Measurements from ENCODE around the gene SLBP.

The SLBP gene

DNA sequence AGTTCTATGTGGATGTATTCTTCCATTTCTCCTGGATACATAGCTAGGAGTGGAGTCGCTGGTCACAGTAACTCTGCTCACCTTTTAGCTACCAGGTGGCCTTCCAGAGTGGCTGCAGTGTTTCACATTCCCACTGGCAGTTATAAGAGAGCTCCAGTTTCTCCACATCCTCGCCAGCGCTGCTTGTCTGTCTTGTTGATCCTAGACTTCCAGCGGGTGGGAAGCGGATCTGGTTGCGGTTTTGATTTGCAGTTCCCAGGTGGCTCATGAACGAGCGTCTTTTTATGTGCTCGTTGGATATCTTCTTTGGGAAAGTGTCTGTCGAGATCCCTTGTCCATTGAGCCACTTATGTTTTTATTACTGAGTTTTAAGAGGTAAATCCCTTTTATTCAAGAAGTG, 20.8 kb upstream of the SLBP start:
- H3K27me3 ChIP-seq (ENCODE audit: control insufficient read depth, insufficient read depth, low read length), result no peaks in the 10 kb centered on the region
- no peak overlapping the region for H3K4me3 ChIP-seq (ENCODE audit: low read length)
- H3K4me1 ChIP-seq (ENCODE audit: control insufficient read depth, insufficient read depth, low read length), result peaks cover 13% of the 10 kb centered on the region
- no peaks in the 10 kb centered on the region for H3K9me3 ChIP-seq (ENCODE audit: control insufficient read depth, low read length)
- H3K36me3 ChIP-seq (ENCODE audit: control insufficient read depth, insufficient read depth, low read length), result peaks cover 17% of the 10 kb centered on the region
- no peak overlapping the region for H3K9ac ChIP-seq (ENCODE audit: low read length)

DNA sequence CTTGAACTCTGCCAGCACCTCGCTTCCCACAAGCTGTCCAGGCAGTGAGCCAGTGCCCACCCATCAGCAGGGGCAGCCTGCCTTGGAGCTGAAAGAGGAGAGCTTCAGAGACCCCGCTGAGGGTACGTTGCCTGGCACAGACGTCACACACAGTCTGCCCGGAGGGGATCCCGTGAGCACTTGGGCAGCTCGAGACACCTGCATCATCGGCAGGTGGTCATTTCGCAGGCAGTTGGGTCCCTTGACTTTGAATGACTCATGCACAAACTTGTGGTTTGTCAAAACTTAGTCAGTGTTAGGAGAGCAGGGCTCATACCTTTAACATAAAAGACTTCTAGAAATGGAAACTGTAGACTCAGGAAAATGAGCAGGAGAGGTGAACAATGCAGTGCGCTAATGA, 19.1 kb upstream of the SLBP start:
- H3K36me3 ChIP-seq (ENCODE audit: control insufficient read depth, insufficient read depth, low read length), result peaks cover 7% of the 10 kb centered on the region
- H3K9me3 ChIP-seq (ENCODE audit: control insufficient read depth, low read length), result no peaks in the 10 kb centered on the region
- no peaks in the 10 kb centered on the region for H3K27me3 ChIP-seq (ENCODE audit: control insufficient read depth, insufficient read depth, low read length)
- no peak overlapping the region for H3K4me3 ChIP-seq (ENCODE audit: low read length)
- peaks cover 30% of the 10 kb centered on the region for H3K4me1 ChIP-seq (ENCODE audit: control insufficient read depth, insufficient read depth, low read length)
- H3K9ac ChIP-seq (ENCODE audit: low read length), result no peak overlapping the region

DNA sequence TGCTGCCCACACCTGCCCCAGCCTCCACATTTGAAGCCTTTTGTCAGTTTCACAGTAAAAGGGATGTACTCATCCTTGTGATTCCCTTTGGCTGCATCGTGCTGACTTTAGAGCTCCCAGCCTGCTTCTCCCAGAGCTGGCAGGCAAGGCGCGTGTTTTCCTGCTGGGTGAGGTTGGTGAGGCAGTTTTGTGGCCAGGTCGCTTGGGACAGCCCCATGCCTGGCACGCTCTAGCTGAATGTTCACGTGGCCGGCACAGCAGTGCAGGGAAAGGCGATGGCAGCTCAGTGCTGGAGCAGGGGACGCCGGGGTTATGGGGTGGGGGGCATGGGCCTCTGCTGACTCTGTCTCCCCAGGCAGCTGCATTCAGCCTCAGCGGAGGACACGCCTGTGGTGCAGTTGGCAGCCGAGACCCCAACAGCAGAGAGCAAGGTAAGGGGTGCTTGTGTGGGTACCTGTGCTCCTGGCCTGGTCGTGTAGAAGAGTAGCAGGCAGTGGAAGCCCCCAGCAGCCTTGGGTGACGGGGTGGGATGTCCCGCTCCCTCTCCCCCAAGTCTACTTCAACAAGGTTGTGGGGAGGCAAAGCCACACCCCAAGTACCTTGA, 18.5 kb upstream of the SLBP start:
- H3K27me3 ChIP-seq (ENCODE audit: control insufficient read depth, insufficient read depth, low read length), result no peaks in the 10 kb centered on the region
- H3K9me3 ChIP-seq (ENCODE audit: control insufficient read depth, low read length), result no peaks in the 10 kb centered on the region
- H3K4me3 ChIP-seq (ENCODE audit: low read length), result no peak overlapping the region
- H3K4me1 ChIP-seq (ENCODE audit: control insufficient read depth, insufficient read depth, low read length), result peaks cover 34% of the 10 kb centered on the region
- no peak overlapping the region for H3K9ac ChIP-seq (ENCODE audit: low read length)
- peaks cover 7% of the 10 kb centered on the region for H3K36me3 ChIP-seq (ENCODE audit: control insufficient read depth, insufficient read depth, low read length)

- no peak overlapping the region for H3K4me3 ChIP-seq (ENCODE audit: low read length)
- no peaks in the 10 kb centered on the region for H3K9me3 ChIP-seq (ENCODE audit: control insufficient read depth, low read length)
- peaks cover 34% of the 10 kb centered on the region for H3K4me1 ChIP-seq (ENCODE audit: control insufficient read depth, insufficient read depth, low read length)
- H3K27me3 ChIP-seq (ENCODE audit: control insufficient read depth, insufficient read depth, low read length), result no peaks in the 10 kb centered on the region
- peak overlapping the region; percentile 50 for H3K9ac ChIP-seq (ENCODE audit: low read length)
- peaks cover 7% of the 10 kb centered on the region for H3K36me3 ChIP-seq (ENCODE audit: control insufficient read depth, insufficient read depth, low read length)
Measured at GRCh38 chr4:1728061-1728980, 16.2 kb upstream of the SLBP start.

DNA sequence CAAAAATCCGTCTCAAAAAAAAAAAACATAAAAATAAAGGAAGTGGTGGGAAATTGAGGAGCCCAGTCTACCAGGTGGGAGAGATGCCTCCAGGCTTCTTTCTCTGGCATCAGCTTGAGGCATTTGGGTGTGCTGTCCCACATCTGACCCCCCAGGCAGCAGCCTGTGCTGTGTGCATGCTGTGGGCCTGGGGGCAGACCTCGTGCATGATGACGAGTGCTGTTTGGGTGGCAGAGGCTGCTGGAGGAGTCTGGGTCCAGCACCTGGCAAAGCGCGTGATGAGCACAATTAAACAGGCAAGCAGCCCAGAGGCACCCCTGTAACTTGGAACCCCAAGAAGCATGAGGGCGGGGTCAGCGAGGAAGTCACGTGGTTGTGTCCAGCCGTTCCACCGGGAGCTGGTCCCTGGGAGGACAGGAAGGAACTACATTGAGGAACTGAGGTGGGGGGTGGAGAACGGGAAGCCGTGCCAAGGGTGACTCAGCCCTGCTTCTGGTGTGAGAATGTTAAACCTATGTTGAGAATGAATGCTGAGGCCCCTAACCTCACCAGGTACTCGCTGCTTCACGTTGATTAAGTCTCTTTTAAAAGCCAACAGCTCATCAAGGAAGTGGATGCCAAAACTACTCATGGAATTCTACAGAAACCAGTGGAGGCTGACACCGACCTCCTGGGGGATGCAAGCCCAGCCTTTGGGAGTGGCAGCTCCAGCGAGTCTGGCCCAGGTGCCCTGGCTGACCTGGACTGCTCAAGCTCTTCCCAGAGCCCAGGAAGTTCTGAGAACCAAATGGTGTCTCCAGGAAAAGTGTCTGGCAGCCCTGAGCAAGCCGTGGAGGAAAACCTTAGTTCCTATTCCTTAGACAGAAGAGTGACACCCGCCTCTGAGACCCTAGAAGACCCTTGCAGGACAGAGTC, 15.3 kb upstream of the SLBP start:
- H3K27me3 ChIP-seq (ENCODE audit: control insufficient read depth, insufficient read depth, low read length), result no peaks in the 10 kb centered on the region
- H3K9ac ChIP-seq (ENCODE audit: low read length), result peak overlapping the region; percentile 50
- H3K36me3 ChIP-seq (ENCODE audit: control insufficient read depth, insufficient read depth, low read length), result no peaks in the 10 kb centered on the region
- peaks cover 41% of the 10 kb centered on the region for H3K4me1 ChIP-seq (ENCODE audit: control insufficient read depth, insufficient read depth, low read length)
- no peak overlapping the region for H3K4me3 ChIP-seq (ENCODE audit: low read length)
- H3K9me3 ChIP-seq (ENCODE audit: control insufficient read depth, low read length), result no peaks in the 10 kb centered on the region

DNA sequence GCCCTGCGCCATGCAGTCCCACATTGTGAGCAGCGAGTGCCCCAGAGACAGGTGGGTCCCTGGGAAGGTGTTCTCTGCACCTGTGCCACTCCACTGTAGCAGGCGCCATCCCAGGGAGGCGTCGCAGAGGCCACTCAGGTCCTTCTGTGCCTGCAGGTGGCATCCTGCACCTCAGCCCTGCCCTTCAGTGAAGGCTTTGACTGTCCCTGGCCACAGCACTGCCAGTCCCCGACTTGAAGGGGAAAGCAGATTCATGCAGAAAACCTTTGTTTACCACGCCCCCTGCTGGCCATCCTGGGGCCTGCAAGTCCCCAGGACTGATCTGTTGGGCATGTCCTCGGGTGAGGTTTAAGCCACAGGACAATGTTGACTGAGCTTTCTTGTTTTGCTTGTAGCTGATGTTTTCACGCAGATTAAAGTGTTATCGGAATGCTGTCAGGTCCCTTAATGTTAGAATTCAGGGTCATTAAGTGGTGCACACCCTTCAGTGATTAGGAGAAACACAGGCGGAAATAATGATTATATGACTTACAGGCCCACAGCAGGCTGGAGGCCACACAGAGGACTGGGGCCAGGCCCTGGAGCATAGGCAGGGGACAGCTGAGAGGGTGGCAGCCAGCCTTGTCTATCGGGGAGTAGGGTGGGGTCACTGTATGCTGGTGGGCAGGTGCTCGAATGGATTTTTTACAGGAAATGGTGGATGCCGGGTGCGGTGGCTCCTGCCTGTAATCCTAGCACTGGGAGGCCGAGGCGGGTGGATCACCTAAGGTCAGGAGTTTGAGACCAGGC, 14.2 kb upstream of the SLBP start:
- Histone ChIP-seq H3K36me3 (ENCODE audit: control insufficient read depth, insufficient read depth, low read length) (no peaks in the 10 kb centered on the region), H3K27me3 (ENCODE audit: control insufficient read depth, insufficient read depth, low read length) (no peaks in the 10 kb centered on the region), H3K9me3 (ENCODE audit: control insufficient read depth, low read length) (no peaks in the 10 kb centered on the region), H3K9ac (ENCODE audit: low read length) (no peak overlapping the region), H3K4me1 (ENCODE audit: control insufficient read depth, insufficient read depth, low read length) (peaks cover 47% of the 10 kb centered on the region), H3K4me3 (ENCODE audit: low read length) (no peak overlapping the region)

- Histone ChIP-seq H3K36me3 (ENCODE audit: control insufficient read depth, insufficient read depth, low read length) (no peaks in the 10 kb centered on the region), H3K4me1 (ENCODE audit: control insufficient read depth, insufficient read depth, low read length) (peaks cover 47% of the 10 kb centered on the region), H3K9me3 (ENCODE audit: control insufficient read depth, low read length) (no peaks in the 10 kb centered on the region), H3K27me3 (ENCODE audit: control insufficient read depth, insufficient read depth, low read length) (no peaks in the 10 kb centered on the region), H3K9ac (ENCODE audit: low read length) (no peak overlapping the region), H3K4me3 (ENCODE audit: low read length) (no peak overlapping the region)
Measured at GRCh38 chr4:1725521-1725920, 13.4 kb upstream of the SLBP start.

DNA sequence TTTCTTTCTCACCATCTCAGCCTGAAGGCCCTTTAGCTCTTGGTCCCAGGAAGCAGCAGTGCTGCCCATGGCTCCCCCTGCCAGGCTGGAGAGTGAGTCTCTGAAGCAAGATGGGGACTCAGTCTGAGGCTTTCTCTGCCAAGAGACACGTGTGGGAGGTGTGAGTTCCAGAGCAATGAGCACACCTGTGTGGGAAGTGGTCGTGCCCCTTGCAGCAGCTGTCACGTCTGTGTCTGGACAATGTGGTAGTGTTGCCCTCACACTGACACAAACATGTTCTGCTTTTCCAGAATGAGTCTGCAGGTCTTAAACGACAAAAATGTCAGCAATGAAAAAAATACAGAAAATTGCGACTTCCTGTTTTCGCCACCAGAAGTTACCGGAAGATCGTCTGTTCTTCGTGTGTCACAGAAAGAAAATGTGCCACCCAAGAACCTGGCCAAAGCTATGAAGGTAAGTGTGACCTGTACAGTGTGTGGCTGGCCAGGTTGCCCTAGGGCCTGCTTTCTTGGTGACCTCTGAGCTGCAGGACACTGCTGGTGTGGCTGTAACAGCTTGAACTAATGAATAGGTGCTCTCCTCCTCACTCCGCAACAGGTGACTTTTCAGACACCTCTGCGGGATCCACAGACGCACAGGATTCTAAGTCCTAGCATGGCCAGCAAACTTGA, 11.1 kb upstream of the SLBP start:
- no peaks in the 10 kb centered on the region for H3K9me3 ChIP-seq (ENCODE audit: control insufficient read depth, low read length)
- no peak overlapping the region for H3K4me3 ChIP-seq (ENCODE audit: low read length)
- no peaks in the 10 kb centered on the region for H3K27me3 ChIP-seq (ENCODE audit: control insufficient read depth, insufficient read depth, low read length)
- H3K9ac ChIP-seq (ENCODE audit: low read length), result peak overlapping the region; percentile 61
- no peaks in the 10 kb centered on the region for H3K36me3 ChIP-seq (ENCODE audit: control insufficient read depth, insufficient read depth, low read length)
- peaks cover 59% of the 10 kb centered on the region for H3K4me1 ChIP-seq (ENCODE audit: control insufficient read depth, insufficient read depth, low read length)

DNA sequence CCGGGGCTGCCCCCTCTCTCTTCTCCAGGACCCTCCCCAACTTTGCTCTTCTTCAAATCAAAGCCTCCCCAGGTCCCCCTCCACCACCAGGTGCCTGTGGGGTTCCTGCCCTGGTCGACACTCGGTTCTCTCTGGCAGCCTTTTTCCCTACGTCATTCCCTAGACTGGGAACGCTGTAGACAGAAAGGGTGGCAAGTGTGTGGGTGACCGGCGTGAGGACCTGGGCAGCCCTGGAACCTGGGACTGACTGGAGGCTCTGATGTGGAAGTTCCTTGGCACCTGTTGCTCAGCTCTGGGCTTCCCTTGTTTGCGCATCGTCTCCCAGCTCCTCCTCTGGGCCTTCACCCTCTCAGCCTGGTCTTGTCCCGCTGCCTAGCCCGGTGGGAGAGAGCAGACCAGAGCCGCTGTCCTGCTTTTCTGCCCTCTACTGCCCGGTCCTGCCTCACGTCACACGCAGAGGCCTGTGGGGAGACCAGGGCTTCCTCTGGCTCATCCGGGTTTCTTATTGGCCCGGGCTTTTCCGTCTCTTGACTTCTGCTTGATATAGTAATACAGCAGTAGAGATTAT, 10.5 kb upstream of the SLBP start:
- Histone ChIP-seq H3K9ac (ENCODE audit: low read length) (peak overlapping the region; percentile 61), H3K4me1 (ENCODE audit: control insufficient read depth, insufficient read depth, low read length) (peaks cover 59% of the 10 kb centered on the region), H3K36me3 (ENCODE audit: control insufficient read depth, insufficient read depth, low read length) (no peaks in the 10 kb centered on the region), H3K4me3 (ENCODE audit: low read length) (no peak overlapping the region), H3K9me3 (ENCODE audit: control insufficient read depth, low read length) (no peaks in the 10 kb centered on the region), H3K27me3 (ENCODE audit: control insufficient read depth, insufficient read depth, low read length) (no peaks in the 10 kb centered on the region)

DNA sequence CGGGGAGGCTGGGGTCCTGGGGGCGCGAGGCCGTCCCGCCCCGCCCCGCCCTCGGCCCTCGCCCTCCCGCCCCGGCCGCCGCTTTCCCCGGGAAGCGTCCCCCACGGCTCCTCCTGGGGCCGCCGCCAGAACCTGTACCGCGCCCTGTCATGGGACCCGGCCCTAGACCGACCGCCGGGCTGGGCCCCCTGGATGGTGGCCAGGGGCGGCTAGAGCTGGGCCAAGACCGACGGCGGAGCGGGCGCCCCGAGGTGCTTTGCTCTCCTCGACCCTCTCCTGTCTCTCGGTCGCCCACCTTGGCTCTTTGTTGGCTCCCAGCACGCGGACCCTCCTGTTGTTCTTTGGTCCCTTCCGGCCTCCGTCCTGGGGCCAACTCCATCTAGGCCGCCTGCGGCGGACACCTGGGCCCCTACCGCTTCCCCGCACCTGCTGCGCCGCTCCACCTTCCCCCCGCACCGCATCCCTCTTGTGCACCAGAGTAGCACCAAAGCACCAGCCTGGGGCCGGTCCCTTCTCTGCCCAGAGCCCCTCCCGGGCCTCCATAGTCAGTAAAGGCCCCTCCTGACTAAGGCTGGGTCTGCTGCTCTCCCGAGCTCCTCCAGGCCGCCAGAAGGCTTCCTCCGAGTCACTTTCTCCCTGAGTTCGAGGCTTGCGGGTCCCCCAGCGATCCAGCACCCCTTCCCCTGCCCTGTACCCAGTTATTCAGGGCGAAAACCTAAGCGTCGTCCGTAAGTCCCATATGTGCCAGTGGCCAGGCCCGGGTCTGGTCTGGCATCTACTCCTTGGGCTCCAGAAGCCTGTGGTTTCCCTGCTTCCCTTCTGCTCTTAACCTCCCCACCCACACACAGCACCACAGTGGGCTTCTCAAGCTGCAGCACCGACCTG, 9.8 kb upstream of the SLBP start:
- Histone ChIP-seq H3K4me1 (ENCODE audit: control insufficient read depth, insufficient read depth, low read length) (peaks cover 55% of the 10 kb centered on the region), H3K9me3 (ENCODE audit: control insufficient read depth, low read length) (no peaks in the 10 kb centered on the region), H3K4me3 (ENCODE audit: low read length) (peak overlapping the region; percentile 19), H3K36me3 (ENCODE audit: control insufficient read depth, insufficient read depth, low read length) (no peaks in the 10 kb centered on the region), H3K9ac (ENCODE audit: low read length) (peak overlapping the region; percentile 61), H3K27me3 (ENCODE audit: control insufficient read depth, insufficient read depth, low read length) (no peaks in the 10 kb centered on the region)

Data from mucosa of stomach (tissue), 1 donor.